Thyroid gland (tissue), 4 donors: Measurements from ENCODE around the gene EIF3B. TPM values are rescaled to one million over a fixed set of nuclear protein-coding genes. Genes with fewer than 3 reads are reported as not detected.
"Not testable (repeated sequence)": the region's sequence is repeated elsewhere in the genome, so short reads cannot be mapped to it uniquely, and the experiment has no call there.

Experiments used
- DNase-seq, 2 donors: peaks; one replicate each; pipeline ENCODE4 v3.0.0-alpha.2; 2019
- H3K27ac ChIP-seq, 3 donors: fragments of 200-600 bp; sonication (generic); 1 replicate in 2 of 3; 2 replicates in 1 of 3; pipeline ENCODE4 v1.5.1; 2016 to 2019; ENCODE audit warnings: mild to moderate bottlenecking in 1 of 3, moderate library complexity in 1 of 3
- H3K27me3 ChIP-seq: fragments of 200-600 bp; sonication (generic); one replicate; pipeline ENCODE4 v1.5.1; 2019
- H3K36me3 ChIP-seq, 2 donors: fragments of 200-600 bp; sonication (generic); one replicate each; pipeline ENCODE4 v1.5.1; 2016 to 2019
- H3K4me1 ChIP-seq, 2 donors: fragments of 200-600 bp; sonication (generic); one replicate each; pipeline ENCODE4 v1.5.1; 2017 to 2019
- H3K4me3 ChIP-seq, 3 donors: fragments of 200-600 bp; sonication (generic); replicated peaks in 1 of 3; 1 replicate in 2 of 3; 2 replicates in 1 of 3; pipeline ENCODE4 v1.5.1; 2016; ENCODE audit warnings: mild to moderate bottlenecking in 1 of 3
- H3K9me3 ChIP-seq: fragments of 200-600 bp; sonication (generic); one replicate; pipeline ENCODE4 v1.5.1; 2017
- POLR2A ChIP-seq, 2 donors: fragments of 450-650 bp; IDR thresholded peaks; one replicate each; pipeline ENCODE4 v1.6.1; 2017; ENCODE audit warnings: antibody characterized with exemption in 2 of 2, mild to moderate bottlenecking in 2 of 2, moderate library complexity in 1 of 2
- WGBS, 2 donors: methylation state at CpG; one replicate each; pipeline ENCODE4 v1.1.5; 2017; 5-methylcytosine and 5-hydroxymethylcytosine counted together
- intact Hi-C: fragments of 100-400 bp; cut with DNase I; formaldehyde crosslinking; loops from one replicate; pipeline ENCODE4 v1.15.1; 2023
- total RNA-seq, 4 donors: library from RNA; depleted of rRNA; stranded (reverse); fragments of >200 nt; gene quantifications; one replicate each; pipeline ENCODE4 v1.2.3, GENCODE V29; 2016
- TF ChIP-seq, protein P1 (sequence below), 6 experiments: fragments of 200-600 bp in 3 of 6; fragments of 450-650 bp in 3 of 6; sonication (generic) in 3 of 6; IDR thresholded peaks; one replicate each; pipeline ENCODE4 v1.5.1; 2016 to 2019; ENCODE audit warnings: antibody characterized with exemption in 6 of 6, mild to moderate bottlenecking in 2 of 6, inconsistent platforms in 1 of 6, moderate library complexity in 1 of 6

EIF3B gene
- total RNA-seq, 4 donors from 2014 or later: 89.4 to 122 (median 111) TPM

DNA sequence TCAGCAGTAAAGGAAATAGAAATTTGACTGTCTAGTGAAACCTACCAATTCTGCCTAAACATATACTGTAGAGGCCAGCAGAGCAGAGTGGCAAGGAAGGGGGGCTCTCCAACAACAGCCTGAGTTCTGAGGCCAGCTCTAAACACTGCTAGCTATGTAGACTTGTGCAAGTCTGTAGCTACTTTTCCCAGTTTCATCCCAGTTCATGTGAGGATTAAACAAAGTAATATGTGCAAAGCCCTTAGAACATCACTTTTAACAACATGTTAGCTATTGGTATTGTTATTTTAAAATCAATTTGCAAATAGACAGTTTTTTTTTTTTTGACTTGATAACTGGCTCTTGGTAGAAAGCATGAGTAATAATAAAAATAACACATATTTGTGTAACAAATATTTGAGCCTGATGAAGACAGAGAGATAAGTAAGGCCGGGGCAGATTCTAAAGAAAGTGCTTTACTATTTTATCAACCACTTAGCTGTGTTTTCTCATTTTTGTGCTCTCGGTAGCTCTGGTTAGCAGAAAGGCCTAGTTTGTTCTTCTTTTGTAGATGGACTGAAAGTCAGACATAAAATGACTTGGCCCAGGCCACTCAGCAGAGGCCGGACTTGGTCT is 58.1 kb downstream of the EIF3B start:
- H3K36me3 ChIP-seq: no peaks in the 10 kb centered on the region
- no peaks in the 10 kb centered on the region for H3K9me3 ChIP-seq
- H3K4me1 ChIP-seq: peaks cover 42 to 52% of the 10 kb centered on the region in 2 donors
- no peak for DNase-seq
- WGBS, 2 donors: 75 to 86% methylated on average over 3 of the region's 3 CpGs
- no peaks in the 10 kb centered on the region for H3K27me3 ChIP-seq
- no peak overlapping the region for H3K27ac ChIP-seq
- H3K4me3 ChIP-seq: no peak overlapping the region
- intact Hi-C loops: no loop called here
- TF ChIP-seq, protein P1, sequence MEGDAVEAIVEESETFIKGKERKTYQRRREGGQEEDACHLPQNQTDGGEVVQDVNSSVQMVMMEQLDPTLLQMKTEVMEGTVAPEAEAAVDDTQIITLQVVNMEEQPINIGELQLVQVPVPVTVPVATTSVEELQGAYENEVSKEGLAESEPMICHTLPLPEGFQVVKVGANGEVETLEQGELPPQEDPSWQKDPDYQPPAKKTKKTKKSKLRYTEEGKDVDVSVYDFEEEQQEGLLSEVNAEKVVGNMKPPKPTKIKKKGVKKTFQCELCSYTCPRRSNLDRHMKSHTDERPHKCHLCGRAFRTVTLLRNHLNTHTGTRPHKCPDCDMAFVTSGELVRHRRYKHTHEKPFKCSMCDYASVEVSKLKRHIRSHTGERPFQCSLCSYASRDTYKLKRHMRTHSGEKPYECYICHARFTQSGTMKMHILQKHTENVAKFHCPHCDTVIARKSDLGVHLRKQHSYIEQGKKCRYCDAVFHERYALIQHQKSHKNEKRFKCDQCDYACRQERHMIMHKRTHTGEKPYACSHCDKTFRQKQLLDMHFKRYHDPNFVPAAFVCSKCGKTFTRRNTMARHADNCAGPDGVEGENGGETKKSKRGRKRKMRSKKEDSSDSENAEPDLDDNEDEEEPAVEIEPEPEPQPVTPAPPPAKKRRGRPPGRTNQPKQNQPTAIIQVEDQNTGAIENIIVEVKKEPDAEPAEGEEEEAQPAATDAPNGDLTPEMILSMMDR (IDR thresholded peaks at IDR 0.05): no peak
- no peak for TF ChIP-seq POLR2A (IDR thresholded peaks at IDR 0.05)

- intact Hi-C loops: no loop called here
- peaks cover 17 to 20% of the 10 kb centered on the region in 2 donors for H3K4me1 ChIP-seq
- TF ChIP-seq, protein P1 (IDR thresholded peaks at IDR 0.05): no peak
- TF ChIP-seq POLR2A (IDR thresholded peaks at IDR 0.05): no peak
- H3K4me3 ChIP-seq: no peak overlapping the region
- no peak for DNase-seq
- H3K9me3 ChIP-seq: no peaks in the 10 kb centered on the region
- WGBS, 2 donors: 79 to 81% methylated on average over 5 of the region's 5 CpGs
- H3K36me3 ChIP-seq: no peaks in the 10 kb centered on the region
- no peaks in the 10 kb centered on the region for H3K27me3 ChIP-seq
- H3K27ac ChIP-seq: no peak overlapping the region
Observed at GRCh38 chr7:2416063-2416462, 61.4 kb downstream of the EIF3B start.

GRCh38 chr7:2416650-2417049 is 62.0 kb downstream of the EIF3B start:
- TF ChIP-seq, protein P1 (IDR thresholded peaks at IDR 0.05): no peak
- no peak for TF ChIP-seq POLR2A (IDR thresholded peaks at IDR 0.05)
- no peak for DNase-seq
- H3K27me3 ChIP-seq: no peaks in the 10 kb centered on the region
- intact Hi-C loops: no loop called here
- 94 to 95% methylated on average over 6 of the region's 6 CpGs for WGBS, 2 donors
- H3K36me3 ChIP-seq: no peaks in the 10 kb centered on the region
- H3K4me1 ChIP-seq: peaks cover 15% of the 10 kb centered on the region in 2 donors
- no peak overlapping the region for H3K27ac ChIP-seq
- no peak overlapping the region for H3K4me3 ChIP-seq
- no peaks in the 10 kb centered on the region for H3K9me3 ChIP-seq

GRCh38 chr7:2417178-2417577 is 62.6 kb downstream of the EIF3B start:
- peaks cover 10% of the 10 kb centered on the region in 2 donors for H3K4me1 ChIP-seq
- H3K27me3 ChIP-seq, H3K4me3 ChIP-seq, H3K27ac ChIP-seq, intact Hi-C loops, H3K36me3 ChIP-seq, DNase-seq, H3K9me3 ChIP-seq: not testable (repeated sequence)
- 98 to 99% methylated on average over 3 of the region's 3 CpGs for WGBS, 2 donors

DNA sequence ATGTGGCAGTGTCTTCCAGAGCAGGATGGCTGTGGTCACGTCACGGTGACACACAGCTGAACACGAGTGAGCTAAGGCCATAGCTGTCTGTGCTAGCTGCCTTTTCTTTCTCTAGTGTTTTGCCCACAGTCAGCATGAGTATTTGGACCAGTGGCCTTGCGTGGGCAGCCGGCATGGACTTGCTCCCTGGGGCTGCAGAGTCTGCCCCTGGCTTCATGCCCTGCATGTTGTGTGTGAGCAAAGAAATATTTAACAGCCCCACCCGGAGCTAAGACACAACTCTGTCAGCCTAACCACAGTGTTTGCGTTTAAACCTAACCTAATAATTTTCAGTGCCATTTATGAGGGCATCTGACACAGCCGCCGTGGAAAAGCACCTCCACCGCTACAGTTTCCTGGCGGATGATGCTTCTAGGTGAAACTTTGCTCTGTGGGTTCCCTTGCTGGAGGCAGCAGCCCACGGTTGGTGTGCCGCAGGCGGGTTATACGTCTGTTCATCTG is 63.4 kb downstream of the EIF3B start:
- intact Hi-C loops: no loop called here
- WGBS, 2 donors: 72 to 87% methylated on average over 10 to 15 of the region's 15 CpGs
- no peak for DNase-seq

More for the DNA sequence above, 63.4 kb downstream of the EIF3B start:
- Histone ChIP-seq H3K4me3 (no peak overlapping the region), H3K36me3 (no peaks in the 10 kb centered on the region), H3K9me3 (no peaks in the 10 kb centered on the region), H3K4me1 (peaks cover 2% of the 10 kb centered on the region in 2 donors), H3K27ac (no peak overlapping the region), H3K27me3 (no peaks in the 10 kb centered on the region)
- no peak for TF ChIP-seq POLR2A (IDR thresholded peaks at IDR 0.05)
- TF ChIP-seq, protein P1 (IDR thresholded peaks at IDR 0.05): no peak
